Measurements from ENCODE around the gene CFAP157.

GRCh38 chr9:127720031-127720864, 13.5 kb downstream of the CFAP157 start:
- no peak for TF ChIP-seq EZH2 (IDR thresholded peaks at IDR 0.05; ENCODE audit: borderline replicate concordance)
- TF ChIP-seq CTCF (IDR thresholded peaks at IDR 0.05; ENCODE audit: poor library complexity), result no peak
- no peak for TF ChIP-seq EZH2phosphoT487 (IDR thresholded peaks at IDR 0.05; ENCODE audit: low read depth, severe bottlenecking, unreplicated experiment)

Data from hepatocyte (in vitro differentiated cells).